Measurements from ENCODE around the gene SEMA4D.

GRCh38 chr9:89425921-89426383, 72.0 kb downstream of the SEMA4D start:
- TF ChIP-seq, protein P1, sequence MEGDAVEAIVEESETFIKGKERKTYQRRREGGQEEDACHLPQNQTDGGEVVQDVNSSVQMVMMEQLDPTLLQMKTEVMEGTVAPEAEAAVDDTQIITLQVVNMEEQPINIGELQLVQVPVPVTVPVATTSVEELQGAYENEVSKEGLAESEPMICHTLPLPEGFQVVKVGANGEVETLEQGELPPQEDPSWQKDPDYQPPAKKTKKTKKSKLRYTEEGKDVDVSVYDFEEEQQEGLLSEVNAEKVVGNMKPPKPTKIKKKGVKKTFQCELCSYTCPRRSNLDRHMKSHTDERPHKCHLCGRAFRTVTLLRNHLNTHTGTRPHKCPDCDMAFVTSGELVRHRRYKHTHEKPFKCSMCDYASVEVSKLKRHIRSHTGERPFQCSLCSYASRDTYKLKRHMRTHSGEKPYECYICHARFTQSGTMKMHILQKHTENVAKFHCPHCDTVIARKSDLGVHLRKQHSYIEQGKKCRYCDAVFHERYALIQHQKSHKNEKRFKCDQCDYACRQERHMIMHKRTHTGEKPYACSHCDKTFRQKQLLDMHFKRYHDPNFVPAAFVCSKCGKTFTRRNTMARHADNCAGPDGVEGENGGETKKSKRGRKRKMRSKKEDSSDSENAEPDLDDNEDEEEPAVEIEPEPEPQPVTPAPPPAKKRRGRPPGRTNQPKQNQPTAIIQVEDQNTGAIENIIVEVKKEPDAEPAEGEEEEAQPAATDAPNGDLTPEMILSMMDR (IDR thresholded peaks at IDR 0.05 in 4 of 5, conservative IDR thresholded peaks at IDR 0.05 in 1 of 5) = no peak
- TF ChIP-seq POLR2A (IDR thresholded peaks at IDR 0.05) = no peak

Data from gastrocnemius medialis (tissue), 4 donors.